GM23248 (cell line): ENCODE measurements around the gene SEC11A. TPM values are rescaled to one million over a fixed set of nuclear protein-coding genes. Genes with fewer than 3 reads are reported as not detected.

ENCODE experiments used
- DNase-seq: peaks from one replicate; pipeline ENCODE4 v3.0.0-alpha.2; 2015
- H2AFZ ChIP-seq: fragments of 200-600 bp; sonication (generic); 2 replicates; pipeline ENCODE4 v1.6.1; 2016; ENCODE audit warnings: antibody characterized with exemption
- H3F3A ChIP-seq: fragments of 200-600 bp; sonication (generic); 2 replicates; pipeline ENCODE4 v1.6.1; 2016; ENCODE audit warnings: mild to moderate bottlenecking, antibody characterized with exemption, mixed run types; ENCODE audit not compliant: insufficient read depth
- H3K27ac ChIP-seq: fragments of 200-600 bp; sonication (generic); 2 replicates; pipeline ENCODE4 v1.5.1; 2016; ENCODE audit warnings: mild to moderate bottlenecking
- H3K27me3 ChIP-seq: fragments of 200-600 bp; sonication (generic); replicated peaks from 2 replicates; pipeline ENCODE4 v1.6.1; 2016; ENCODE audit warnings: mild to moderate bottlenecking; ENCODE audit not compliant: insufficient read depth
- H3K36me3 ChIP-seq: fragments of 200-600 bp; sonication (generic); 2 replicates; pipeline ENCODE4 v1.6.1; 2016; ENCODE audit warnings: low read depth, mild to moderate bottlenecking
- H3K4me1 ChIP-seq: fragments of 200-600 bp; sonication (generic); 2 replicates; pipeline ENCODE4 v1.6.1; 2016; ENCODE audit warnings: mild to moderate bottlenecking; ENCODE audit not compliant: insufficient read depth
- H3K4me2 ChIP-seq: fragments of 200-600 bp; sonication (generic); one replicate; pipeline ENCODE4 v1.6.1; 2016; ENCODE audit warnings: mild to moderate bottlenecking; ENCODE audit not compliant: unreplicated experiment
- H3K4me3 ChIP-seq: fragments of 200-600 bp; sonication (generic); 2 replicates; pipeline ENCODE4 v1.5.1; 2016; ENCODE audit warnings: mild to moderate bottlenecking
- H3K79me2 ChIP-seq: fragments of 200-600 bp; sonication (generic); 2 replicates; pipeline ENCODE4 v1.6.1; 2016; ENCODE audit warnings: mild to moderate bottlenecking; ENCODE audit not compliant: insufficient read depth
- H3K9ac ChIP-seq: fragments of 200-600 bp; sonication (generic); 2 replicates; pipeline ENCODE4 v1.6.1; 2016; ENCODE audit warnings: mild to moderate bottlenecking
- H3K9me2 ChIP-seq: fragments of 200-600 bp; sonication (generic); 2 replicates; pipeline ENCODE4 v1.6.1; 2016; ENCODE audit warnings: mixed run types, mild to moderate bottlenecking, moderate library complexity; ENCODE audit not compliant: insufficient read depth
- H3K9me3 ChIP-seq: fragments of 200-600 bp; sonication (generic); one replicate; pipeline ENCODE4 v1.6.1; 2017; ENCODE audit warnings: low read depth
- H4K20me1 ChIP-seq: fragments of 200-600 bp; sonication (generic); 2 replicates; pipeline ENCODE4 v1.6.0; 2016; ENCODE audit not compliant: insufficient read depth
- EZH2 ChIP-seq: fragments of 200-600 bp; sonication (generic); IDR thresholded peaks from 2 replicates; pipeline ENCODE4 v1.6.1; 2018; ENCODE audit warnings: antibody characterized with exemption, mild to moderate bottlenecking; ENCODE audit not compliant: insufficient read depth, poor library complexity, severe bottlenecking
- EZH2phosphoT487 ChIP-seq: fragments of 200-600 bp; sonication (generic); IDR thresholded peaks from 2 replicates; pipeline ENCODE4 v1.6.1; 2018; ENCODE audit warnings: antibody characterized with exemption, moderate library complexity, mild to moderate bottlenecking, low read depth; ENCODE audit not compliant: insufficient read depth
- whole genome bisulfite sequencing, 2 experiments: methylation state at CpG; one replicate each; pipeline ENCODE4 v1.1.6; 2015 to 2017; ENCODE audit warnings: low lambda C conversion rate in 2 of 2, low coverage in 1 of 2; ENCODE audit errors: missing lambda C conversion rate in 2 of 2; 5-methylcytosine and 5-hydroxymethylcytosine counted together
- in situ Hi-C: fragments of 300-500 bp; cut with MboI; formaldehyde crosslinking; loops from 2 replicates; pipeline ENCODE4 v1.15.0; 2020
- polyA plus RNA-seq: library from polyadenylated mRNA; unstranded; fragments of >200 nt; fragmentation: Nextera tagmentation; extraction: Ambion mirVana; gene quantifications from 2 replicates; pipeline ENCODE4 v1.2.1, GENCODE V29; 2016
- total RNA-seq: library from RNA; depleted of rRNA; stranded (reverse); fragments of >200 nt; shearing (Covaris generic); gene quantifications from 2 replicates; pipeline ENCODE4 v1.2.3, GENCODE V29; 2014

SEC11A gene
- total and polyA plus RNA-seq, 2 experiments from 2014 or later = 217 to 223 TPM

GRCh38 chr15:84661001-84661400, 54.9 kb downstream of the SEC11A start:
- H3K4me1 ChIP-seq = 0 out of 2 replicates have a peak, but pooled peaks cover under 1% of the 10 kb centered on the region
- in situ Hi-C loops = no loop called here
- TF ChIP-seq EZH2 (no peak), EZH2phosphoT487 (no peak)

GRCh38 chr15:84659904-84660781, 55.8 kb downstream of the SEC11A start:
- Histone ChIP-seq H3K9ac (no peak overlapping the region), H3K36me3 (peaks cover 7% of the 10 kb centered on the region; the same call in 1 of the 2 replicates), H3K4me1 (peaks cover 2% of the 10 kb centered on the region), H3K4me3 (no peak overlapping the region), H4K20me1 (no peaks in the 10 kb centered on the region), H3K79me2 (0 out of 2 replicates have a peak, but pooled peaks cover 8% of the 10 kb centered on the region), H3K27ac (no peak overlapping the region), H3K4me2 (no peak overlapping the region), H3K9me3 (no peaks in the 10 kb centered on the region), H3K9me2 (no peaks in the 10 kb centered on the region), H3F3A (peaks cover 30% of the 10 kb centered on the region), H3K27me3 (no peaks in the 10 kb centered on the region), H2AFZ (no peak overlapping the region)
- DNase-seq = no peak
- TF ChIP-seq EZH2 (no peak), EZH2phosphoT487 (no peak)
- in situ Hi-C loops = loop anchor here (10.0 kb wide), 1 partner anchor 265 kb away; no protein-coding TSS in a partner anchor
- WGBS, 2 experiments = 56 to 62% methylated on average over 4 of the region's 4 CpGs

More at GRCh38 chr15:84661001-84661400, 54.9 kb downstream of the SEC11A start:
- Histone ChIP-seq H3K27ac (no peak overlapping the region), H2AFZ (no peak overlapping the region), H3K9me3 (no peaks in the 10 kb centered on the region), H3K4me2 (no peak overlapping the region), H3K27me3 (no peaks in the 10 kb centered on the region), H3K4me3 (no peak overlapping the region), H3K36me3 (peaks cover 11% of the 10 kb centered on the region; the same call in 1 of the 2 replicates), H3K9ac (no peak overlapping the region), H3K79me2 (peaks cover 16% of the 10 kb centered on the region; the same call in 1 of the 2 replicates), H3F3A (peaks cover 27% of the 10 kb centered on the region), H3K9me2 (no peaks in the 10 kb centered on the region), H4K20me1 (no peaks in the 10 kb centered on the region)
- DNase-seq = no peak
- 97 to 99% methylated on average over 9 to 10 of the region's 10 CpGs for WGBS, 2 experiments

GRCh38 chr15:84658788-84659411, 57.0 kb downstream of the SEC11A start:
- peak overlapping the region; percentile 67 for H3K4me3 ChIP-seq
- WGBS, 2 experiments = 62% methylated on average over 7 of the region's 7 CpGs
- peak overlapping the region; percentile 77 for H2AFZ ChIP-seq
- H3K27me3 ChIP-seq = no peaks in the 10 kb centered on the region
- H3K27ac ChIP-seq = peak overlapping the region; percentile 42
- peaks cover 5% of the 10 kb centered on the region for H3K4me1 ChIP-seq
- in situ Hi-C loops = loop anchor here (10.0 kb wide), 1 partner anchor 266 kb away; no protein-coding TSS in a partner anchor
- H3K9ac ChIP-seq = peak overlapping the region; percentile 81
- H3K4me2 ChIP-seq = no peak overlapping the region
- no peaks in the 10 kb centered on the region for H3K9me2 ChIP-seq
- H3K9me3 ChIP-seq = no peaks in the 10 kb centered on the region
- H3F3A ChIP-seq = peaks cover 32% of the 10 kb centered on the region
- TF ChIP-seq EZH2 = no peak
- no peaks in the 10 kb centered on the region for H4K20me1 ChIP-seq
- H3K79me2 ChIP-seq = 0 out of 2 replicates have a peak, but pooled peaks cover 1% of the 10 kb centered on the region
- H3K36me3 ChIP-seq = 0 out of 2 replicates have a peak, but pooled peaks cover 1% of the 10 kb centered on the region
- DNase-seq = no peak

GRCh38 chr15:84658080-84658787, 57.7 kb downstream of the SEC11A start, which contains the start of gene NMB:
NMB (minus strand) TSS chr15:84658199; CDS start chr15:84658152, 47 bp downstream.
- DNase-seq = peak; percentile 89
- Histone ChIP-seq H3F3A (peaks cover 32% of the 10 kb centered on the region), H4K20me1 (no peaks in the 10 kb centered on the region), H3K4me1 (peaks cover 8% of the 10 kb centered on the region), H3K36me3 (no peaks in the 10 kb centered on the region), H3K9me2 (no peaks in the 10 kb centered on the region), H3K79me2 (peaks cover 8% of the 10 kb centered on the region), H3K9ac (peak within 1 kb of the TSS; percentile 81), H2AFZ (peak within 1 kb of the TSS; percentile 77), H3K9me3 (no peaks in the 10 kb centered on the region), H3K27ac (peak within 1 kb of the TSS; percentile 42), H3K4me3 (peak within 1 kb of the TSS; percentile 67), H3K4me2 (peak within 1 kb of the TSS; percentile 61), H3K27me3 (no peaks in the 10 kb centered on the region)
- in situ Hi-C loops = loop anchor here (10.0 kb wide), 1 partner anchor 267 kb away; no protein-coding TSS in a partner anchor
- WGBS, 2 experiments = 1 to 2% methylated on average over 36 to 60 of the region's 61 CpGs
- TF ChIP-seq EZH2phosphoT487 (no peak), EZH2 (no peak)
